Testis (tissue), 3 donors: ENCODE data around the gene ITFG2. TPM values are rescaled to one million over a fixed set of nuclear protein-coding genes. Genes with fewer than 3 reads are reported as not detected.

ENCODE experiments used
- DNase-seq: peaks from one replicate; pipeline ENCODE4 v3.0.0-alpha.2; 2019
- H3K27ac ChIP-seq, 2 donors: fragments of 200-600 bp; sonication (generic); one replicate each; pipeline ENCODE4 v1.5.1; 2019
- H3K27me3 ChIP-seq: fragments of 200-600 bp; sonication (generic); one replicate; pipeline ENCODE4 v1.5.1; 2019
- H3K36me3 ChIP-seq: fragments of 200-600 bp; sonication (generic); one replicate; pipeline ENCODE4 v1.5.1; 2017; ENCODE audit warnings: low read depth; ENCODE audit errors: missing control alignments
- H3K4me1 ChIP-seq: fragments of 200-600 bp; sonication (generic); one replicate; pipeline ENCODE4 v1.5.1; 2019
- H3K4me3 ChIP-seq, 2 donors: fragments of 200-600 bp; sonication (generic); one replicate each; pipeline ENCODE4 v1.5.1; 2017 to 2019
- H3K9me3 ChIP-seq: fragments of 200-600 bp; sonication (generic); one replicate; pipeline ENCODE4 v1.5.1; 2017
- POLR2A ChIP-seq: fragments of 450-650 bp; IDR thresholded peaks from one replicate; pipeline ENCODE4 v1.6.1; 2017; ENCODE audit warnings: antibody characterized with exemption, mild to moderate bottlenecking, moderate library complexity
- WGBS, 2 donors: methylation state at CpG; one replicate each; pipeline ENCODE4 v1.1.5; 2018; 5-methylcytosine and 5-hydroxymethylcytosine counted together
- intact Hi-C: fragments of 100-400 bp; cut with DNase I; formaldehyde crosslinking; loops from one replicate; pipeline ENCODE4 v1.15.1; 2023; ENCODE audit warnings: low total_unique reads
- polyA plus RNA-seq: library from polyadenylated mRNA; stranded (reverse); fragments of 350-450 nt; fragmentation: Illumina TruSeq; extraction: RNeasy Lipid Tissue Mini Kit (QIAGEN cat#74804); gene quantifications from one replicate; pipeline ENCODE4 v1.2.3, GENCODE V29; 2014; ENCODE audit warnings: low read depth, low replicate concordance; ENCODE audit not compliant: insufficient read depth
- total RNA-seq, 2 donors: library from RNA; depleted of rRNA; stranded (reverse); fragments of >200 nt; gene quantifications; one replicate each; pipeline ENCODE4 v1.2.3, GENCODE V29; 2016
- TF ChIP-seq, protein P1 (sequence below), 3 experiments: fragments of 450-650 bp in 2 of 3; fragments of 200-600 bp in 1 of 3; sonication (generic) in 1 of 3; IDR thresholded peaks; one replicate each; pipeline ENCODE4 v1.5.1; 2016 to 2019; ENCODE audit warnings: antibody characterized with exemption in 3 of 3, mild to moderate bottlenecking in 2 of 3, moderate library complexity in 1 of 3

Gene ITFG2
- total and polyA plus RNA-seq, 3 donors from 2014 or later = 32.6 to 69.4 (median 54.1) TPM

DNA sequence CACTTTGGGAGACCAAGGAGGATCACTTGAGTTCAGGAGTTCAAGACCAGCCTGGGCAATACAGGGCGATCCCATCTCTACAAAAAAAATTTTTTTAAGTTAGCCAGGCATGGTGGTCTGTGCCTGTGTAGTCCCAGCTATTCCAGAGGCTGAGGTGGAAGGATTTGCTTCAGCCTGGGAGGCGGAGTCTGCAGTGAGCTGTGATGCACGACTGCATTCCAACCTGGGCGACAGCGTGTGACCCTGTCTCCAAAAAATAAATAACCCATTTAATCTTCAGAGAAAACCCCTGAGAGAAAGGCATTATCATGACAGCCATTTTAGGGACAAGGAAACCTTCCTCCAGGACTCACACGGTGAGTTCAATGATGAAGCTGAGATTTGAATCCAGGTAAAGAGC is 21.4 kb upstream of the ITFG2 start:
- intact Hi-C loops = no loop called here
- Histone ChIP-seq H3K4me1 (peaks cover 3% of the 10 kb centered on the region), H3K27ac (no peak overlapping the region), H3K4me3 (no peak overlapping the region), H3K27me3 (no peaks in the 10 kb centered on the region), H3K9me3 (no peaks in the 10 kb centered on the region), H3K36me3 (no peaks in the 10 kb centered on the region)
- WGBS, 2 donors = 55 to 84% methylated on average over 6 of the region's 6 CpGs
- DNase-seq = no peak
- TF ChIP-seq POLR2A = no peak
- TF ChIP-seq, protein P1, sequence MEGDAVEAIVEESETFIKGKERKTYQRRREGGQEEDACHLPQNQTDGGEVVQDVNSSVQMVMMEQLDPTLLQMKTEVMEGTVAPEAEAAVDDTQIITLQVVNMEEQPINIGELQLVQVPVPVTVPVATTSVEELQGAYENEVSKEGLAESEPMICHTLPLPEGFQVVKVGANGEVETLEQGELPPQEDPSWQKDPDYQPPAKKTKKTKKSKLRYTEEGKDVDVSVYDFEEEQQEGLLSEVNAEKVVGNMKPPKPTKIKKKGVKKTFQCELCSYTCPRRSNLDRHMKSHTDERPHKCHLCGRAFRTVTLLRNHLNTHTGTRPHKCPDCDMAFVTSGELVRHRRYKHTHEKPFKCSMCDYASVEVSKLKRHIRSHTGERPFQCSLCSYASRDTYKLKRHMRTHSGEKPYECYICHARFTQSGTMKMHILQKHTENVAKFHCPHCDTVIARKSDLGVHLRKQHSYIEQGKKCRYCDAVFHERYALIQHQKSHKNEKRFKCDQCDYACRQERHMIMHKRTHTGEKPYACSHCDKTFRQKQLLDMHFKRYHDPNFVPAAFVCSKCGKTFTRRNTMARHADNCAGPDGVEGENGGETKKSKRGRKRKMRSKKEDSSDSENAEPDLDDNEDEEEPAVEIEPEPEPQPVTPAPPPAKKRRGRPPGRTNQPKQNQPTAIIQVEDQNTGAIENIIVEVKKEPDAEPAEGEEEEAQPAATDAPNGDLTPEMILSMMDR (IDR thresholded peaks at IDR 0.05) = no peak

DNA sequence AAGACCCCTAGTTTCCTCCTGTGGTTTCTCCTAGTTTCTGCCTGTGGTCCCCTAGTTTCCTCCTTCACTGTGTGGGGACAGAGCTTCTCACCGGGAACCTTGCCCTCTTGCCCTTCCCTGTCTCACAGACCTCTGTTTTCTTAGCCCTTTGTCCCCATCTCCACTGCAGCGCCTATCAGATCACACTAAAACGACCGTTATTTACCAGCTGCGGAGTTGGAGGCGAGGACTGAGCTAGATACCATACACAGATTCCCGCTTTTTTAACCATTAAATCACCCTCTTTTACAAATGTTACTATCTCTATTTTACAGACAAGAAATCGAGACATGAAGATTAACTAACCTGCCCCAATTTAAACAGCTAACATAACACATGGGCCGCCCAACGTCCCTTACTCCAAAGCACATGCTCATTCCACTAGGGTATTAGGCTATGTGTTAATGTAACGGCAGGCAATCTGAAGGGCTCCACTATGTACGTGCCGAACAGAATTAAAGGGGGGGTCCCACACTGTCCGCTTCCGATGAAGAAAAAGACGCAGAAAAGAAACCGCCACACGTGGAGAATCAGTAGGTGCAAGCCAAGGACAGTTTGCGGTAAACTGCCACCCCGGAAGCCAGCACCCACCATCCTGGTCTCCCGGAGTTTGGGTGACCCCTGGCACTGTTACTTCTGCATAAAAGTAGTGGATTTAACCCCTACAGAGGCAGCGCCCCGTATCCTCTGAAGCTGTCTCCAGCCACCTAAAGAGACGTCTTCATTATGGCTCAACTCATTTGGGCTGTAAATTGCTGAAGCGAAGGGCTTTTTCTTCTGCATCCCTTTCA is 19.6 kb upstream of the ITFG2 start:
- Histone ChIP-seq H3K27me3 (no peaks in the 10 kb centered on the region), H3K4me1 (peaks cover 16% of the 10 kb centered on the region), H3K4me3 (peak overlapping the region in 1 of 2 donors; percentile 65), H3K36me3 (no peaks in the 10 kb centered on the region), H3K27ac (no peak overlapping the region), H3K9me3 (no peaks in the 10 kb centered on the region)
- 60 to 72% methylated on average over 25 of the region's 25 CpGs for WGBS, 2 donors
- intact Hi-C loops = no loop called here
- TF ChIP-seq POLR2A = no peak
- TF ChIP-seq, protein P1 (IDR thresholded peaks at IDR 0.05) = no peak
- no peak for DNase-seq

DNA sequence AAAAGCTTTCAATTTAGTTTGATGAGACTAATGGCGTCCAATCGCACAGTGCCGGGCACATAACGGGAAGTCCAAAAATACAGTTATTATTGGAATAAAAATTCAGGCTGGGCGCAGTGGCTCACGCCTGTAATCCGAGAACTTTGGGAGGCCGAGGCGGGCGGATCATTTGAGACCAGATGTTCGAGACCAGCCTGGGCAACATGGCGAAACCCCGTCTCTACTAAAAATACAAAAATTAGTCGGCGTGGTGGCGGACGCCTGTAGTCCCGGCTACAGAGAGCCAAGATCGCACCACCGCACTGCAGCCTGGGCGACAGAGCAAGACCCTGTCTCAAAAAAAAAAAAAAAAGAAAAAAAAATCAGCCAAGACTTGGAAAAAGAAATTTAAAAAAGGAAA is 18.9 kb upstream of the ITFG2 start:
- H3K4me1 ChIP-seq = peaks cover 19% of the 10 kb centered on the region
- no peak for DNase-seq
- no peaks in the 10 kb centered on the region for H3K27me3 ChIP-seq
- H3K36me3 ChIP-seq = no peaks in the 10 kb centered on the region
- H3K9me3 ChIP-seq = no peaks in the 10 kb centered on the region
- H3K4me3 ChIP-seq = peak overlapping the region; percentile 65 to 77
- peak overlapping the region in 1 of 2 donors; percentile 90 for H3K27ac ChIP-seq
- intact Hi-C loops = no loop called here
- 40 to 78% methylated on average over 21 of the region's 21 CpGs for WGBS, 2 donors
- TF ChIP-seq, protein P1 (IDR thresholded peaks at IDR 0.05) = no peak
- TF ChIP-seq POLR2A = no peak

DNA sequence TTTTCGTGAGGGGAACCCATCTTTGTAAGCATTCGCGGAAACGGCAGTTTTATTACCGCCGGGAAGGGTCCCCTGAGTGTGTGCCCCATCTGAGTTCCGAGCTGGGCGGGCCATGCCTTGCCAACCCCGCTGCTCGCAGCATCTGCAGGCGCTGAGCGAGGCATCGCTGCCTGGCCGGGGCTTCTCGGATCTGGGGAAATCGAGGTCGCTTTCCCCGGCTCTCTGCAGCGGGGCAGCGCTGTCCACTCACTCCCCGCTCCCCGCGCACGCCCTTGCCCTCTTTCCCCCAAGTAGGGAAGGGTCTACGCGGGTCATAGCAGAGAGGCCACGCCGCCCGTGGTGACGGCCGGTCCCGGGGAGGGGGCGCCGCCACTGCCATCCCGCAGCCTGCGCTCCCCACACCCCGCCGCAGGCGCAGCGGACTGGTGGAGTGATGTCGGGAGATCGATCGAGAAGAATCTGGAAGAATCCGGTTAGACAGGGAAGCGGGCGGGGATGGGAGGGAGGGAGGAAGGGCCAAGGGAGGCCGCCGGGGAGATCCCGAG is 18.2 kb upstream of the ITFG2 start:
- intact Hi-C loops = no loop called here
- Histone ChIP-seq H3K4me3 (peak overlapping the region; percentile 65 to 77), H3K36me3 (no peaks in the 10 kb centered on the region), H3K27ac (peak overlapping the region; percentile 79 to 90), H3K4me1 (peaks cover 19% of the 10 kb centered on the region), H3K9me3 (no peaks in the 10 kb centered on the region), H3K27me3 (no peaks in the 10 kb centered on the region)
- peak; percentile 29 for DNase-seq
- 5 to 6% methylated on average over 24 to 45 of the region's 49 CpGs for WGBS, 2 donors
- TF ChIP-seq, protein P1 (IDR thresholded peaks at IDR 0.05) = no peak
- no peak for TF ChIP-seq POLR2A
